CD14-positive monocyte (primary cell): Measurements from ENCODE around the gene TMTC2. TPM values are rescaled to one million over a fixed set of nuclear protein-coding genes. Genes with fewer than 3 reads are reported as not detected.

Experiments used
- DNase-seq, 3 donors: peaks; one replicate each; pipeline ENCODE4 v3.0.0-alpha.2; 2011 to 2022
- H2AFZ ChIP-seq: 2 replicates; pipeline ENCODE4 v1.6.0; 2012; ENCODE audit warnings: mild to moderate bottlenecking, low read depth, low read length, inconsistent platforms; ENCODE audit not compliant: insufficient read depth, poor library complexity, severe bottlenecking
- H3K27ac ChIP-seq, 2 donors: 1 replicate in 1 of 2; 2 replicates in 1 of 2; pipeline ENCODE4 v1.5.1; 2012 to 2013; ENCODE audit warnings: low read length in 2 of 2, control low read depth in 1 of 2, inconsistent platforms in 1 of 2, low read depth in 1 of 2, mild to moderate bottlenecking in 1 of 2
- H3K27me3 ChIP-seq, 2 donors: one replicate each; pipeline versions ENCODE4 v1.6.0 to v1.6.1; 2011 to 2013; ENCODE audit warnings: low read length in 2 of 2; ENCODE audit not compliant: control insufficient read depth in 2 of 2, insufficient read depth in 2 of 2
- H3K36me3 ChIP-seq, 2 donors: replicated peaks in 1 of 2; 1 replicate in 1 of 2; 2 replicates in 1 of 2; pipeline versions ENCODE4 v1.5.1 to v1.6.1; 2012 to 2013; ENCODE audit warnings: low read length in 2 of 2, control low read depth in 1 of 2, inconsistent platforms in 1 of 2, mild to moderate bottlenecking in 1 of 2; ENCODE audit not compliant: insufficient read depth in 2 of 2, control insufficient read depth in 1 of 2
- H3K4me1 ChIP-seq, 2 donors: 1 replicate in 1 of 2; 2 replicates in 1 of 2; pipeline versions ENCODE4 v1.5.1 to v1.6.1; 2012 to 2013; ENCODE audit warnings: low read length in 2 of 2, control low read depth in 1 of 2, inconsistent platforms in 1 of 2, mild to moderate bottlenecking in 1 of 2, moderate library complexity in 1 of 2; ENCODE audit not compliant: insufficient read depth in 2 of 2, control insufficient read depth in 1 of 2
- H3K4me2 ChIP-seq: replicated peaks from 2 replicates; pipeline ENCODE3; 2012; ENCODE audit warnings: low read length, moderate library complexity, mild to moderate bottlenecking; ENCODE audit not compliant: poor library complexity, severe bottlenecking; ENCODE audit errors: extremely low read depth
- H3K4me3 ChIP-seq, 3 experiments: fragments of 200-600 bp in 1 of 3; sonication (generic) in 1 of 3; replicated peaks in 1 of 3; 1 replicate in 2 of 3; 2 replicates in 1 of 3; pipeline ENCODE4 v1.5.1; 2011 to 2013; ENCODE audit warnings: low read length in 3 of 3, mild to moderate bottlenecking in 3 of 3, control low read depth in 2 of 3, low read depth in 2 of 3, inconsistent platforms in 1 of 3, moderate library complexity in 1 of 3
- H3K79me2 ChIP-seq: 2 replicates; pipeline ENCODE4 v1.6.0; 2012; ENCODE audit warnings: mild to moderate bottlenecking, control low read depth, inconsistent platforms, low read length, moderate library complexity; ENCODE audit not compliant: insufficient read depth
- H3K9ac ChIP-seq: 2 replicates; pipeline ENCODE4 v1.6.0; 2017; ENCODE audit warnings: low read length, mild to moderate bottlenecking; ENCODE audit not compliant: insufficient read depth, poor library complexity, severe bottlenecking
- H3K9me3 ChIP-seq, 2 donors: replicated peaks in 1 of 2; 1 replicate in 1 of 2; 2 replicates in 1 of 2; pipeline versions ENCODE4 v1.5.1 to v1.6.1; 2012 to 2013; ENCODE audit warnings: low read length in 2 of 2, control low read depth in 1 of 2; ENCODE audit not compliant: control insufficient read depth in 1 of 2, insufficient read depth in 1 of 2
- H4K20me1 ChIP-seq: 2 replicates; pipeline ENCODE4 v1.6.0; 2012; ENCODE audit warnings: mild to moderate bottlenecking, low read length, control low read depth, moderate library complexity; ENCODE audit not compliant: insufficient read depth
- H3K27ac Mint-ChIP-seq, 7 donors: one replicate each; pipeline ENCODE4 v1.8.0; 2020; ENCODE audit warnings: mild to moderate bottlenecking in 7 of 7, mixed read lengths in 7 of 7, moderate library complexity in 6 of 7, inconsistent platforms in 2 of 7
- H3K27me3 Mint-ChIP-seq, 3 donors: one replicate each; pipeline ENCODE4 v1.8.0; 2021 to 2022; ENCODE audit warnings: low read depth in 3 of 3, mild to moderate bottlenecking in 3 of 3, mixed read lengths in 3 of 3, moderate library complexity in 3 of 3, inconsistent platforms in 1 of 3
- H3K36me3 Mint-ChIP-seq, 2 donors: one replicate each; pipeline ENCODE4 v1.8.0; 2020; ENCODE audit warnings: mixed read lengths in 2 of 2, inconsistent platforms in 1 of 2, mild to moderate bottlenecking in 1 of 2
- H3K4me1 Mint-ChIP-seq: one replicate; pipeline ENCODE4 v1.8.0; 2020; ENCODE audit warnings: mild to moderate bottlenecking, mixed read lengths
- H3K4me3 Mint-ChIP-seq, 2 donors: one replicate each; pipeline ENCODE4 v1.8.0; 2020; ENCODE audit warnings: mild to moderate bottlenecking in 2 of 2, mixed read lengths in 2 of 2, moderate library complexity in 1 of 2
- H3K9me3 Mint-ChIP-seq, 7 donors: one replicate each; pipeline ENCODE4 v1.8.0; 2020 to 2022; ENCODE audit warnings: mixed read lengths in 7 of 7, mild to moderate bottlenecking in 6 of 7, moderate library complexity in 6 of 7, inconsistent platforms in 2 of 7
- WGBS: methylation state at CpG from one replicate; pipeline ENCODE4 v1.1.5; 2013; ENCODE audit warnings: missing lambda C conversion rate; ENCODE audit not compliant: insufficient coverage; 5-methylcytosine and 5-hydroxymethylcytosine counted together
- intact Hi-C, 2 donors: fragments of 100-400 bp; cut with micrococcal nuclease; formaldehyde crosslinking; loops; one replicate each; pipeline versions ENCODE4 v1.15.0 to v1.15.1; 2023
- polyA plus RNA-seq, 3 donors: library from polyadenylated mRNA; depleted of rRNA in 1 of 3; unstranded in 2 of 3; stranded (reverse) in 1 of 3; fragments of 300-500 nt in 2 of 3; fragments of >200 nt in 1 of 3; fragmentation: Illumina TruSeq in 2 of 3; gene quantifications; 1 replicate in 2 of 3; 2 replicates in 1 of 3; pipeline ENCODE4 v1.2.3, GENCODE V29; 2012 to 2021
- TF ChIP-seq, protein P1 (sequence below): fragments of 200-600 bp; IDR thresholded peaks from one replicate; pipeline ENCODE4 v1.8.0; 2022; ENCODE audit warnings: antibody characterized with exemption, mild to moderate bottlenecking

TMTC2 gene
- polyA plus RNA-seq, 3 donors, result 2.5 to 15.7 (median 3.3) TPM

GRCh38 chr12:82952946-82953345, 266.2 kb downstream of the TMTC2 start:
- Histone ChIP-seq H3K4me1 (peaks cover 9 to 12% of the 10 kb centered on the region in 2 donors), H3K4me2 (no peak overlapping the region), H3K9me3 (no peaks in the 10 kb centered on the region), H3K79me2 (no peaks in the 10 kb centered on the region), H4K20me1 (no peaks in the 10 kb centered on the region), H2AFZ (no peak overlapping the region), H3K36me3 (no peaks in the 10 kb centered on the region), H3K9ac (no peak overlapping the region), H3K4me3 (no peak overlapping the region), H3K27me3 (no peaks in the 10 kb centered on the region), H3K27ac (no peak overlapping the region)
- Mint-ChIP-seq H3K4me3 (no peak overlapping the region), H3K36me3 (peaks cover 21 to 28% of the 10 kb centered on the region in 2 donors), H3K27ac (no peak overlapping the region), H3K4me1 (peaks cover 33% of the 10 kb centered on the region), H3K27me3 (no peaks in the 10 kb centered on the region), H3K9me3 (peaks cover 3 to 7% (median 3%) of the 10 kb centered on the region in 7 donors)
- TF ChIP-seq, protein P1, sequence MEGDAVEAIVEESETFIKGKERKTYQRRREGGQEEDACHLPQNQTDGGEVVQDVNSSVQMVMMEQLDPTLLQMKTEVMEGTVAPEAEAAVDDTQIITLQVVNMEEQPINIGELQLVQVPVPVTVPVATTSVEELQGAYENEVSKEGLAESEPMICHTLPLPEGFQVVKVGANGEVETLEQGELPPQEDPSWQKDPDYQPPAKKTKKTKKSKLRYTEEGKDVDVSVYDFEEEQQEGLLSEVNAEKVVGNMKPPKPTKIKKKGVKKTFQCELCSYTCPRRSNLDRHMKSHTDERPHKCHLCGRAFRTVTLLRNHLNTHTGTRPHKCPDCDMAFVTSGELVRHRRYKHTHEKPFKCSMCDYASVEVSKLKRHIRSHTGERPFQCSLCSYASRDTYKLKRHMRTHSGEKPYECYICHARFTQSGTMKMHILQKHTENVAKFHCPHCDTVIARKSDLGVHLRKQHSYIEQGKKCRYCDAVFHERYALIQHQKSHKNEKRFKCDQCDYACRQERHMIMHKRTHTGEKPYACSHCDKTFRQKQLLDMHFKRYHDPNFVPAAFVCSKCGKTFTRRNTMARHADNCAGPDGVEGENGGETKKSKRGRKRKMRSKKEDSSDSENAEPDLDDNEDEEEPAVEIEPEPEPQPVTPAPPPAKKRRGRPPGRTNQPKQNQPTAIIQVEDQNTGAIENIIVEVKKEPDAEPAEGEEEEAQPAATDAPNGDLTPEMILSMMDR, result no peak
- no peak for DNase-seq
- no CpG with 5 or more reads among the region's 3 CpGs for WGBS
- intact Hi-C loops, result no loop called here

DNA sequence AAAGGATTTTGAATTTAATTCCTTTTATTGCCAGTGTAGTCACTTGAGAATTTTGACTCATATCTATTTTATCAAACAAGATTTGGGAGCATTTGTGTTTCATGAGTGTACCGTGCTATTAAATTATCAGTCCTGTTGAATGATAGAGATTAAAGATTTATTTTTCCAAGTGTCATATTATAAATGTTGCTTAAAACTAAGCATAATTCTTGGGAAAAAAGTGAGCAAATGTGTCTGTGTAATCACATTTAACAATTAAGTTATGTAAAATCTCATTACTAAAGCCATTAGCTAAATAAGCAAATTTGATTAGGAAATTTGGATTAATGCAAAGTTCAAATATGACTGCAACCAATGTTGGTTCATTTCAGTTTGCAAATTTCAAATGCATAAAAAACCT, 266.7 kb downstream of the TMTC2 start:
- Histone ChIP-seq H3K4me2 (no peak overlapping the region), H3K79me2 (no peaks in the 10 kb centered on the region), H3K9ac (no peak overlapping the region), H3K27me3 (no peaks in the 10 kb centered on the region), H4K20me1 (no peaks in the 10 kb centered on the region), H3K9me3 (no peaks in the 10 kb centered on the region), H3K4me3 (no peak overlapping the region), H3K4me1 (peaks cover 9 to 12% of the 10 kb centered on the region in 2 donors), H3K27ac (no peak overlapping the region), H3K36me3 (no peaks in the 10 kb centered on the region), H2AFZ (no peak overlapping the region)
- Mint-ChIP-seq H3K36me3 (peaks cover 19 to 28% of the 10 kb centered on the region in 2 donors), H3K4me3 (no peak overlapping the region), H3K27me3 (no peaks in the 10 kb centered on the region), H3K4me1 (peaks cover 32% of the 10 kb centered on the region), H3K27ac (no peak overlapping the region), H3K9me3 (peaks cover 3 to 9% (median 3%) of the 10 kb centered on the region in 7 donors)
- TF ChIP-seq, protein P1, result no peak
- WGBS, result no CpG with 5 or more reads among the region's 1 CpG
- intact Hi-C loops, result no loop called here
- no peak for DNase-seq
